K562 (cell line): ENCODE data around the gene PARD3. TPM values are rescaled to one million over a fixed set of nuclear protein-coding genes. Genes with fewer than 3 reads are reported as not detected.

Experiments used
- ATAC-seq: fragments of 200-7000 bp; cut with Tn5 transposase; 3 replicates; pipeline ENCODE4 v1.9.1; 2020; ENCODE audit warnings: moderate library complexity
- BruUV-seq: library from RNA; stranded (reverse); fragments of 400-500 nt; replicated peaks from 2 replicates; lab custom pipeline; 2021; lab: Mats Ljungman, UMichigan
- CTCF ChIA-PET: fragments of 300-600 bp; formaldehyde crosslinking; extraction: SDS; loops from one replicate; lab custom pipeline; 2021; ENCODE audit warnings: low intra/inter-chr PET ratio; lab: Yijun Ruan, JAX
- POLR2A ChIA-PET: fragments of 300-600, 350-650 bp; sonication (Branson Sonifier 250); formaldehyde crosslinking; extraction: SDS; loops from one replicate; lab custom pipeline; 2021; ENCODE audit warnings: antibody characterized with exemption, inconsistent platforms; lab: Yijun Ruan, JAX
- DNase-seq, 4 experiments: peaks; one replicate each; pipeline versions ENCODE4 v3.0.0 to v3.0.0-alpha.2; 2011 to 2018; ENCODE audit warnings: low spot score in 3 of 4, mixed read lengths in 3 of 4; ENCODE audit errors: extremely low read depth in 1 of 4
- FAIRE-seq: peaks from 2 replicates; lab custom pipeline; 2011; peaks lifted over from hg19 to GRCh38; lab: Jason Lieb, UNC
- H2AFZ ChIP-seq: 2 replicates; pipeline ENCODE4 v1.6.0; 2011; ENCODE audit warnings: low read depth, low read length, control low read depth, inconsistent platforms
- H3K27ac ChIP-seq: fragments of 200-600 bp; 3 replicates; pipeline ENCODE4 v1.8.0; 2011; ENCODE audit warnings: low read depth, mild to moderate bottlenecking, control low read depth, inconsistent platforms, low read length, moderate library complexity, mixed read lengths; ENCODE audit errors: extremely low read depth
- H3K27me3 ChIP-seq, 2 experiments: fragments of 300-600 bp in 1 of 2; 2 replicates in 1 of 2; 3 replicates in 1 of 2; pipeline versions ENCODE4 v1.6.0 to v1.8.0; 2011; ENCODE audit warnings: inconsistent platforms in 2 of 2, low read length in 2 of 2, mild to moderate bottlenecking in 1 of 2, mixed read lengths in 1 of 2, moderate library complexity in 1 of 2; ENCODE audit not compliant: control insufficient read depth in 2 of 2, insufficient read depth in 2 of 2
- H3K36me3 ChIP-seq: fragments of 300-600 bp; 3 replicates; pipeline ENCODE4 v1.8.0; 2011; ENCODE audit warnings: mild to moderate bottlenecking, low read length, inconsistent platforms; ENCODE audit not compliant: control insufficient read depth, insufficient read depth
- H3K4me1 ChIP-seq, 2 experiments: fragments of 200-600 bp in 1 of 2; replicated peaks in 1 of 2; 2 replicates in 1 of 2; 3 replicates in 1 of 2; pipeline versions ENCODE4 v1.5.1 to v1.8.0; 2011; ENCODE audit warnings: inconsistent platforms in 2 of 2, low read length in 2 of 2, mild to moderate bottlenecking in 1 of 2, mixed read lengths in 1 of 2, moderate library complexity in 1 of 2; ENCODE audit not compliant: control insufficient read depth in 2 of 2, insufficient read depth in 2 of 2
- H3K4me2 ChIP-seq: 2 replicates; pipeline ENCODE4 v1.6.1; 2011; ENCODE audit warnings: low read length, control low read depth, inconsistent platforms, mixed read lengths; ENCODE audit not compliant: insufficient read depth
- H3K4me3 ChIP-seq: fragments of 200-600 bp; sonication (generic), shearing (Covaris generic); 2 replicates; pipeline ENCODE4 v1.5.1; 2016; ENCODE audit warnings: control low read depth, inconsistent platforms
- H3K79me2 ChIP-seq: fragments of 200-600 bp; 3 replicates; pipeline ENCODE4 v1.8.0; 2011; ENCODE audit warnings: low read length, inconsistent platforms; ENCODE audit not compliant: control insufficient read depth, insufficient read depth
- H3K9ac ChIP-seq, 2 experiments: 2 replicates each; pipeline versions ENCODE4 v1.6.0 to v1.6.1; 2011; ENCODE audit warnings: low read depth in 2 of 2, low read length in 2 of 2, control low read depth in 1 of 2, inconsistent platforms in 1 of 2, mild to moderate bottlenecking in 1 of 2, mixed read lengths in 1 of 2; ENCODE audit not compliant: insufficient read depth in 1 of 2
- H3K9me1 ChIP-seq: one replicate; pipeline ENCODE4 v1.6.0; 2011; ENCODE audit warnings: inconsistent platforms, mild to moderate bottlenecking, low read length, moderate library complexity; ENCODE audit not compliant: control insufficient read depth, insufficient read depth
- H3K9me3 ChIP-seq: replicated peaks from 2 replicates; pipeline ENCODE4 v1.5.1; 2011; ENCODE audit warnings: low read depth, low read length, inconsistent platforms; ENCODE audit not compliant: control insufficient read depth, insufficient read depth
- H4K20me1 ChIP-seq: replicated peaks from 2 replicates; pipeline ENCODE4 v1.6.1; 2011; ENCODE audit warnings: low read length, inconsistent platforms, mixed read lengths; ENCODE audit not compliant: control insufficient read depth, insufficient read depth
- CBX1 ChIP-seq: sonication (generic); IDR thresholded peaks from 2 replicates; pipeline ENCODE4 v1.6.1; 2016; ENCODE audit warnings: antibody characterized with exemption, low read depth, mild to moderate bottlenecking
- JUND ChIP-seq, 2 experiments: IDR thresholded peaks; 2 replicates in 1 of 2; 3 replicates in 1 of 2; pipeline ENCODE4 v1.6.1; 2011; ENCODE audit warnings: borderline replicate concordance in 2 of 2, low read depth in 2 of 2, low read length in 2 of 2, improper control_type of control experiment in 1 of 2, missing biosample characterization in 1 of 2, missing genetic modification characterization in 1 of 2, missing genetic modification reagents in 1 of 2
- MAFK ChIP-seq: IDR thresholded peaks from 2 replicates; pipeline ENCODE4 v1.6.1; 2011; ENCODE audit warnings: low read length, improper control_type of control experiment
- MBD1 ChIP-seq: fragments of 250-450 bp; sonication (Bioruptor Pico); IDR thresholded peaks from 2 replicates; pipeline ENCODE4 v1.8.0; 2022; ENCODE audit warnings: inconsistent platforms
- NCOR1 ChIP-seq: fragments of 450-650 bp; IDR thresholded peaks from 2 replicates; pipeline ENCODE4 v1.6.1; 2016; ENCODE audit warnings: mild to moderate bottlenecking, moderate library complexity
- ZBTB8A ChIP-seq: fragments of 450-650 bp; IDR thresholded peaks from 2 replicates; pipeline ENCODE4 v1.6.1; 2018; ENCODE audit warnings: mild to moderate bottlenecking, moderate library complexity; ENCODE audit not compliant: partially characterized antibody
- ZC3H8 ChIP-seq: fragments of 450-650 bp; IDR thresholded peaks from 2 replicates; pipeline ENCODE4 v1.6.1; 2017
- WGBS: fragments of 100-300 bp; shearing (Covaris generic); methylation state at CpG from one replicate; pipeline ENCODE4 v1.1.6; 2016; ENCODE audit warnings: low coverage, mixed read lengths; ENCODE audit not compliant: insufficient coverage; ENCODE audit errors: missing lambda C conversion rate; 5-methylcytosine and 5-hydroxymethylcytosine counted together
- in situ Hi-C: fragments of 300-500 bp; cut with MboI; formaldehyde crosslinking; loops from 4 replicates; pipeline ENCODE4 v1.15.0; 2018; ENCODE audit warnings: inconsistent platforms, mixed read lengths
- intact Hi-C: fragments of 100-400 bp; cut with micrococcal nuclease; formaldehyde crosslinking; loops from 2 replicates; pipeline ENCODE4 v1.14.2; 2022
- polyA plus RNA-seq, 8 experiments: library from polyadenylated mRNA; depleted of rRNA in 4 of 8; stranded (reverse) in 5 of 8; unstranded in 3 of 8; fragments of >200 nt; fragmentation: Nextera tagmentation in 2 of 8; fragmentation: Illumina TruSeq in 1 of 8; extraction: Ambion mirVana in 2 of 8; extraction: Trizol in 1 of 8; gene quantifications; 2 replicates each; pipeline versions ENCODE4 v1.2.1 to v1.2.3, GENCODE V29; 2011 to 2014; ENCODE audit warnings: inconsistent platforms in 1 of 8, missing spikeins in 1 of 8
- total RNA-seq, 7 experiments: library from RNA; depleted of rRNA in 6 of 7; stranded (reverse); fragments of >200 nt in 6 of 7; fragmentation: Illumina TruSeq in 2 of 7; extraction: Trizol in 2 of 7; gene quantifications; 2 replicates each; pipeline versions ENCODE4 v1.2.1 to v1.2.3, GENCODE V29; 2011 to 2021; ENCODE audit warnings: low replicate concordance in 1 of 7
- TF ChIP-seq, protein P1 (sequence below): fragments of 200-800 bp; sonication (Bioruptor generic); IDR thresholded peaks from 2 replicates; pipeline ENCODE4 v1.6.1; 2017; ENCODE audit warnings: missing genetic modification characterization, missing compliant biosample characterization

The PARD3 gene
- total and polyA plus RNA-seq, 9 of the 15 experiments (the other 6 are each of a cell fraction or from before 2014, with no cell fraction given), result 2.7 to 11.7 (median 7.7) TPM

- no peak for ATAC-seq
- no peaks in the 10 kb centered on the region for H3K36me3 ChIP-seq
- TF ChIP-seq CBX1, result no peak
- no peak for TF ChIP-seq MAFK
- TF ChIP-seq ZC3H8, result no peak
- TF ChIP-seq NCOR1, result no peak
- TF ChIP-seq MBD1 (CRISPR knock-in tag), result no peak
- TF ChIP-seq, protein P1, sequence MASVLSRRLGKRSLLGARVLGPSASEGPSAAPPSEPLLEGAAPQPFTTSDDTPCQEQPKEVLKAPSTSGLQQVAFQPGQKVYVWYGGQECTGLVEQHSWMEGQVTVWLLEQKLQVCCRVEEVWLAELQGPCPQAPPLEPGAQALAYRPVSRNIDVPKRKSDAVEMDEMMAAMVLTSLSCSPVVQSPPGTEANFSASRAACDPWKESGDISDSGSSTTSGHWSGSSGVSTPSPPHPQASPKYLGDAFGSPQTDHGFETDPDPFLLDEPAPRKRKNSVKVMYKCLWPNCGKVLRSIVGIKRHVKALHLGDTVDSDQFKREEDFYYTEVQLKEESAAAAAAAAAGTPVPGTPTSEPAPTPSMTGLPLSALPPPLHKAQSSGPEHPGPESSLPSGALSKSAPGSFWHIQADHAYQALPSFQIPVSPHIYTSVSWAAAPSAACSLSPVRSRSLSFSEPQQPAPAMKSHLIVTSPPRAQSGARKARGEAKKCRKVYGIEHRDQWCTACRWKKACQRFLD (CRISPR knock-in tag), result no peak
- TF ChIP-seq JUND (IDR thresholded peaks at IDR 0.05; ENCODE audit: borderline replicate concordance, low read depth, low read length), result no peak
- TF ChIP-seq JUND (tag; IDR thresholded peaks at IDR 0.05; ENCODE audit: borderline replicate concordance, low read depth, low read length), result no peak
- TF ChIP-seq ZBTB8A, result no peak
- intact Hi-C loops (no loop called here), in situ Hi-C loops (no loop called here)
- H3K4me2 ChIP-seq, result no peak overlapping the region
- H2AFZ ChIP-seq, result no peak overlapping the region
- no peak overlapping the region for H3K27ac ChIP-seq
- H3K4me1 ChIP-seq, result no peaks in the 10 kb centered on the region
- FAIRE-seq, result no peak
- H3K9me3 ChIP-seq, result no peaks in the 10 kb centered on the region
- no peaks in the 10 kb centered on the region for H3K9me1 ChIP-seq
- peaks cover 0 to 2% of the 10 kb centered on the region in 2 experiments; a peak in 2 of 5 replicates for H3K27me3 ChIP-seq
- H3K9ac ChIP-seq, result no peak overlapping the region
- ChIA-PET CTCF (no interaction called here), POLR2A (interaction anchor here (0.8 kb wide), 1 partner anchor 37 kb away, joined by 3 read pairs; no protein-coding TSS in a partner anchor)
- no peak for DNase-seq
- no peak overlapping the region for H3K4me3 ChIP-seq
- no TSS peak for BruUV-seq
- 0% methylated on average over 7 of the region's 7 CpGs for WGBS
- H4K20me1 ChIP-seq, result no peaks in the 10 kb centered on the region
- no peaks in the 10 kb centered on the region for H3K79me2 ChIP-seq
These were observed 587.0 kb downstream of the PARD3 start for GRCh38 chr10:34228066-34228465.
